Measurements from ENCODE around the gene REXO4. TPM values are rescaled to one million over a fixed set of nuclear protein-coding genes. Genes with fewer than 3 reads are reported as not detected.

The REXO4 gene
- total and polyA plus RNA-seq, 9 of the 15 experiments (the other 6 are each of a cell fraction or from before 2014, with no cell fraction given), result 3.4 to 72.9 (median 31.1) TPM

DNA sequence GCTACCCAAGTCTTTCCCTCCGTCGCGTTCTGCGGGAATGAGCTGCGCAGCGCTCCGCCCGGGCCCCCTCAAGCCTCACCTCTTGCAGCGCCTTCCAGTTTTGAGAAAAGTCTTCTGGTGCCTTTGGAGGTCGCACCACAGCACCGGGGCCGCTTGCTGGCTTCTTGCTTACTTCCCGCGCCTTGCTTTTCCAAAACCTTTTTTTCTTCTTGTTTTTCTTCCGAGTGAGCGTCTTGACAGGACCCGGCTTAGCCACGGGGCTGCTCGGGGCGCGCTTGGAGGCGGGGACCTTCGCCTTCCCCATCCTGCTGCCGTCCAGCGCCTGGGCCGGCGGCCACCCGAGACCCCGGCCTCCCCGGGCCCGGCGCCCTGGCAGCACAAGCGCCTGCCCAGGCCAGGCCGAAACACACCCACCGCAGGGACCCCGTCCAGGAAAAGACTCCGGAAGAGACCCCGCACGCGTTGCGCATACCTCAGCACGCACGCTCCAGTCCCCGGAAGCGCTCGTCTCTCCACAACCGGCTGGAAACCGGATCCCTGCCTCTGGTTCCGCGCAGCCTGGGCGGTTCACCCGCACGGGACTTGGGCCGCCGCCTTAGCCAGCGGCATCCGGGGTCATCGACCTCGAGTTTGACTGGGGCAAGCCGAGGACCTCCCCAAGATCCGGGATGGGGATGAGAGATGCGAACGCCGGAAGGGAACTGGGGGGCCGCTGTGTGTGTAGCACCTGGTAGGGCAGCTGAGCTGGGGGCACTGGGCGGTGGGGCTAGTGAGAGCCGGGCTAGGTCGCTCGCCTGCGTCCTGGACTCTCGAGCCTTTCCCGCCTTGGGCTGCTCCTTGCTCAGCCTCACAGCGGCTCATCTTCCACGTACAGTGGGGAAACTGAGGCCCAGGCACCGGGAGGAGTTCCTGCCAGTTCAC is at the start of gene REXO4 (continued):
- TF ChIP-seq, protein P1, sequence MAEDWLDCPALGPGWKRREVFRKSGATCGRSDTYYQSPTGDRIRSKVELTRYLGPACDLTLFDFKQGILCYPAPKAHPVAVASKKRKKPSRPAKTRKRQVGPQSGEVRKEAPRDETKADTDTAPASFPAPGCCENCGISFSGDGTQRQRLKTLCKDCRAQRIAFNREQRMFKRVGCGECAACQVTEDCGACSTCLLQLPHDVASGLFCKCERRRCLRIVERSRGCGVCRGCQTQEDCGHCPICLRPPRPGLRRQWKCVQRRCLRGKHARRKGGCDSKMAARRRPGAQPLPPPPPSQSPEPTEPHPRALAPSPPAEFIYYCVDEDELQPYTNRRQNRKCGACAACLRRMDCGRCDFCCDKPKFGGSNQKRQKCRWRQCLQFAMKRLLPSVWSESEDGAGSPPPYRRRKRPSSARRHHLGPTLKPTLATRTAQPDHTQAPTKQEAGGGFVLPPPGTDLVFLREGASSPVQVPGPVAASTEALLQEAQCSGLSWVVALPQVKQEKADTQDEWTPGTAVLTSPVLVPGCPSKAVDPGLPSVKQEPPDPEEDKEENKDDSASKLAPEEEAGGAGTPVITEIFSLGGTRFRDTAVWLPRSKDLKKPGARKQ (CRISPR knock-in tag; IDR thresholded peaks at IDR 0.05), result no peak
- TF ChIP-seq NR2F6 (CRISPR knock-in tag; IDR thresholded peaks at IDR 0.05), result no peak
- TF ChIP-seq KAT8 (IDR thresholded peaks at IDR 0.05; ENCODE audit: low read depth), result peak; percentile 77; the same call in 1 of the 2 replicates
- no peak for TF ChIP-seq SRSF3 (IDR thresholded peaks at IDR 0.05; ENCODE audit: insufficient read depth, low read length)
- no peak for TF ChIP-seq ZNF146 (CRISPR knock-in tag; IDR thresholded peaks at IDR 0.05; ENCODE audit: unreplicated experiment)
- TF ChIP-seq, protein P2, sequence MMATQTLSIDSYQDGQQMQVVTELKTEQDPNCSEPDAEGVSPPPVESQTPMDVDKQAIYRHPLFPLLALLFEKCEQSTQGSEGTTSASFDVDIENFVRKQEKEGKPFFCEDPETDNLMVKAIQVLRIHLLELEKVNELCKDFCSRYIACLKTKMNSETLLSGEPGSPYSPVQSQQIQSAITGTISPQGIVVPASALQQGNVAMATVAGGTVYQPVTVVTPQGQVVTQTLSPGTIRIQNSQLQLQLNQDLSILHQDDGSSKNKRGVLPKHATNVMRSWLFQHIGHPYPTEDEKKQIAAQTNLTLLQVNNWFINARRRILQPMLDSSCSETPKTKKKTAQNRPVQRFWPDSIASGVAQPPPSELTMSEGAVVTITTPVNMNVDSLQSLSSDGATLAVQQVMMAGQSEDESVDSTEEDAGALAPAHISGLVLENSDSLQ (IDR thresholded peaks at IDR 0.05), result peak; percentile 78
- TF ChIP-seq SNIP1 (IDR thresholded peaks at IDR 0.05; ENCODE audit: low read depth), result no peak
- TF ChIP-seq, protein P3, sequence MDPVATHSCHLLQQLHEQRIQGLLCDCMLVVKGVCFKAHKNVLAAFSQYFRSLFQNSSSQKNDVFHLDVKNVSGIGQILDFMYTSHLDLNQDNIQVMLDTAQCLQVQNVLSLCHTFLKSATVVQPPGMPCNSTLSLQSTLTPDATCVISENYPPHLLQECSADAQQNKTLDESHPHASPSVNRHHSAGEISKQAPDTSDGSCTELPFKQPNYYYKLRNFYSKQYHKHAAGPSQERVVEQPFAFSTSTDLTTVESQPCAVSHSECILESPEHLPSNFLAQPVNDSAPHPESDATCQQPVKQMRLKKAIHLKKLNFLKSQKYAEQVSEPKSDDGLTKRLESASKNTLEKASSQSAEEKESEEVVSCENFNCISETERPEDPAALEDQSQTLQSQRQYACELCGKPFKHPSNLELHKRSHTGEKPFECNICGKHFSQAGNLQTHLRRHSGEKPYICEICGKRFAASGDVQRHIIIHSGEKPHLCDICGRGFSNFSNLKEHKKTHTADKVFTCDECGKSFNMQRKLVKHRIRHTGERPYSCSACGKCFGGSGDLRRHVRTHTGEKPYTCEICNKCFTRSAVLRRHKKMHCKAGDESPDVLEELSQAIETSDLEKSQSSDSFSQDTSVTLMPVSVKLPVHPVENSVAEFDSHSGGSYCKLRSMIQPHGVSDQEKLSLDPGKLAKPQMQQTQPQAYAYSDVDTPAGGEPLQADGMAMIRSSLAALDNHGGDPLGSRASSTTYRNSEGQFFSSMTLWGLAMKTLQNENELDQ (CRISPR knock-in tag; IDR thresholded peaks at IDR 0.05; ENCODE audit: borderline replicate concordance), result no peak
- TF ChIP-seq, protein P4, sequence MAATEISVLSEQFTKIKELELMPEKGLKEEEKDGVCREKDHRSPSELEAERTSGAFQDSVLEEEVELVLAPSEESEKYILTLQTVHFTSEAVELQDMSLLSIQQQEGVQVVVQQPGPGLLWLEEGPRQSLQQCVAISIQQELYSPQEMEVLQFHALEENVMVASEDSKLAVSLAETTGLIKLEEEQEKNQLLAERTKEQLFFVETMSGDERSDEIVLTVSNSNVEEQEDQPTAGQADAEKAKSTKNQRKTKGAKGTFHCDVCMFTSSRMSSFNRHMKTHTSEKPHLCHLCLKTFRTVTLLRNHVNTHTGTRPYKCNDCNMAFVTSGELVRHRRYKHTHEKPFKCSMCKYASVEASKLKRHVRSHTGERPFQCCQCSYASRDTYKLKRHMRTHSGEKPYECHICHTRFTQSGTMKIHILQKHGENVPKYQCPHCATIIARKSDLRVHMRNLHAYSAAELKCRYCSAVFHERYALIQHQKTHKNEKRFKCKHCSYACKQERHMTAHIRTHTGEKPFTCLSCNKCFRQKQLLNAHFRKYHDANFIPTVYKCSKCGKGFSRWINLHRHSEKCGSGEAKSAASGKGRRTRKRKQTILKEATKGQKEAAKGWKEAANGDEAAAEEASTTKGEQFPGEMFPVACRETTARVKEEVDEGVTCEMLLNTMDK (IDR thresholded peaks at IDR 0.05; ENCODE audit: borderline replicate concordance, insufficient read depth, low read depth, low read length, poor library complexity, severe bottlenecking), result no peak
- TF ChIP-seq ZNF212 (CRISPR knock-in tag; IDR thresholded peaks at IDR 0.05), result no peak
- TF ChIP-seq, protein P5, sequence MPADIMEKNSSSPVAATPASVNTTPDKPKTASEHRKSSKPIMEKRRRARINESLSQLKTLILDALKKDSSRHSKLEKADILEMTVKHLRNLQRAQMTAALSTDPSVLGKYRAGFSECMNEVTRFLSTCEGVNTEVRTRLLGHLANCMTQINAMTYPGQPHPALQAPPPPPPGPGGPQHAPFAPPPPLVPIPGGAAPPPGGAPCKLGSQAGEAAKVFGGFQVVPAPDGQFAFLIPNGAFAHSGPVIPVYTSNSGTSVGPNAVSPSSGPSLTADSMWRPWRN (IDR thresholded peaks at IDR 0.05; ENCODE audit: low read depth), result no peak; the same call in 1 of the 2 replicates
- TF ChIP-seq, protein P6, sequence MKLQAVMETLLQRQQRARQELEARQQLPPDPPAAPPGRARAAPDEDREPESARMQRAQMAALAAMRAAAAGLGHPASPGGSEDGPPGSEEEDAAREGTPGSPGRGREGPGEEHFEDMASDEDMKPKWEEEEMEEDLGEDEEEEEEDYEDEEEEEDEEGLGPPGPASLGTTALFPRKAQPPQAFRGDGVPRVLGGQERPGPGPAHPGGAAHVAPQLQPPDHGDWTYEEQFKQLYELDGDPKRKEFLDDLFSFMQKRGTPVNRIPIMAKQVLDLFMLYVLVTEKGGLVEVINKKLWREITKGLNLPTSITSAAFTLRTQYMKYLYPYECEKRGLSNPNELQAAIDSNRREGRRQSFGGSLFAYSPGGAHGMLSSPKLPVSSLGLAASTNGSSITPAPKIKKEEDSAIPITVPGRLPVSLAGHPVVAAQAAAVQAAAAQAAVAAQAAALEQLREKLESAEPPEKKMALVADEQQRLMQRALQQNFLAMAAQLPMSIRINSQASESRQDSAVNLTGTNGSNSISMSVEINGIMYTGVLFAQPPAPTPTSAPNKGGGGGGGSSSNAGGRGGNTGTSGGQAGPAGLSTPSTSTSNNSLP (IDR thresholded peaks at IDR 0.05; ENCODE audit: borderline replicate concordance, low read depth, low read length), result no peak
- TF ChIP-seq, protein P7, sequence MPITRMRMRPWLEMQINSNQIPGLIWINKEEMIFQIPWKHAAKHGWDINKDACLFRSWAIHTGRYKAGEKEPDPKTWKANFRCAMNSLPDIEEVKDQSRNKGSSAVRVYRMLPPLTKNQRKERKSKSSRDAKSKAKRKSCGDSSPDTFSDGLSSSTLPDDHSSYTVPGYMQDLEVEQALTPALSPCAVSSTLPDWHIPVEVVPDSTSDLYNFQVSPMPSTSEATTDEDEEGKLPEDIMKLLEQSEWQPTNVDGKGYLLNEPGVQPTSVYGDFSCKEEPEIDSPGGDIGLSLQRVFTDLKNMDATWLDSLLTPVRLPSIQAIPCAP (CRISPR knock-in tag; IDR thresholded peaks at IDR 0.05; ENCODE audit: borderline replicate concordance), result no peak
- no peak for TF ChIP-seq NELFE (IDR thresholded peaks at IDR 0.05; ENCODE audit: insufficient read depth, insufficient read length)
- no peak for TF ChIP-seq ZKSCAN1 (IDR thresholded peaks at IDR 0.05; ENCODE audit: low read depth, low read length)
